PFSK-1 (cell line): ENCODE data around the gene BIRC5.

Source experiments
- FOXP2 ChIP-seq: optimal IDR thresholded peaks from 2 replicates; pipeline ENCODE3; 2011; ENCODE audit warnings: borderline replicate concordance, control low read depth, inconsistent platforms; ENCODE audit not compliant: insufficient read depth; ENCODE audit errors: extremely low read length, extremely low read depth
- POLR2AphosphoS5 ChIP-seq: IDR thresholded peaks from 2 replicates; pipeline ENCODE4 v1.6.1; 2012; ENCODE audit warnings: low read depth, mild to moderate bottlenecking, control low read depth, low read length, moderate library complexity
- REST ChIP-seq, 2 experiments: IDR thresholded peaks; 2 replicates each; pipeline versions ENCODE4 v1.6.1 to v1.8.0; 2011 to 2012; ENCODE audit warnings: low read depth in 2 of 2, low read length in 2 of 2, control low read depth in 1 of 2, inconsistent platforms in 1 of 2, mild to moderate bottlenecking in 1 of 2, moderate library complexity in 1 of 2; ENCODE audit not compliant: insufficient read depth in 1 of 2
- SIN3A ChIP-seq: IDR thresholded peaks from 2 replicates; pipeline ENCODE4 v1.6.1; 2012; ENCODE audit warnings: mild to moderate bottlenecking, low read length, moderate library complexity, borderline replicate concordance; ENCODE audit not compliant: insufficient read depth
- TAF1 ChIP-seq: IDR thresholded peaks from 2 replicates; pipeline ENCODE4 v1.6.1; 2012; ENCODE audit warnings: low read length, control low read depth, borderline replicate concordance; ENCODE audit not compliant: insufficient read depth

The BIRC5 gene

GRCh38 chr17:78263736-78264340 lies 49.8 kb downstream of the BIRC5 start:
- TF ChIP-seq FOXP2 (no peak), POLR2AphosphoS5 (no peak), SIN3A (no peak), TAF1 (no peak), REST (IDR thresholded peaks at IDR 0.05; ENCODE audit: insufficient read depth in 1 of 2, low read depth in 2 of 2, low read length in 2 of 2) (no peak)

- no peak for TF ChIP-seq FOXP2
Measured at GRCh38 chr17:78264590-78264989, 50.5 kb downstream of the BIRC5 start.

GRCh38 chr17:78265121-78265520 lies 51.1 kb downstream of the BIRC5 start:
- TF ChIP-seq FOXP2, result no peak
- TF ChIP-seq POLR2AphosphoS5, result no peak
- TF ChIP-seq SIN3A, result no peak
- TF ChIP-seq REST (IDR thresholded peaks at IDR 0.05; ENCODE audit: insufficient read depth in 1 of 2, low read depth in 2 of 2, low read length in 2 of 2), result no peak
- no peak for TF ChIP-seq TAF1

- 0 out of 4 replicates have a peak, but pooled peaks of 1 of the 2 experiments have one; percentile 37 for TF ChIP-seq REST (IDR thresholded peaks at IDR 0.05; ENCODE audit: insufficient read depth in 1 of 2, low read depth in 2 of 2, low read length in 2 of 2)
- no peak for TF ChIP-seq FOXP2
Measured at GRCh38 chr17:78266231-78266631, 52.2 kb downstream of the BIRC5 start.

GRCh38 chr17:78266771-78267170 lies 52.7 kb downstream of the BIRC5 start:
- no peak for TF ChIP-seq TAF1
- TF ChIP-seq REST (IDR thresholded peaks at IDR 0.05; ENCODE audit: insufficient read depth in 1 of 2, low read depth in 2 of 2, low read length in 2 of 2), result no peak
- TF ChIP-seq FOXP2, result no peak
